ENCODE data around the gene PTPRU.

GRCh38 chr1:29311352-29312030 lies 75.2 kb downstream of the PTPRU start:
- TF ChIP-seq POLR2AphosphoS5 (IDR thresholded peaks at IDR 0.05; ENCODE audit: low read depth, low read length), result no peak
- TF ChIP-seq EZH2phosphoT487 (IDR thresholded peaks at IDR 0.05; ENCODE audit: borderline replicate concordance, low read depth), result no peak
- no peak for TF ChIP-seq FOXM1 (IDR thresholded peaks at IDR 0.05; ENCODE audit: low read depth)
- TF ChIP-seq PBX3 (IDR thresholded peaks at IDR 0.05), result no peak
- no peak for TF ChIP-seq GABPA (IDR thresholded peaks at IDR 0.05; ENCODE audit: low read depth)
- TF ChIP-seq TEAD4 (IDR thresholded peaks at IDR 0.05; ENCODE audit: borderline replicate concordance, insufficient read depth), result no peak
- TF ChIP-seq USF1 (IDR thresholded peaks at IDR 0.05; ENCODE audit: borderline replicate concordance, low read depth), result no peak
- TF ChIP-seq CHD2 (IDR thresholded peaks at IDR 0.05; ENCODE audit: low read length, partially characterized antibody), result no peak
- no peak for TF ChIP-seq JUND (IDR thresholded peaks at IDR 0.05)
- TF ChIP-seq NFIC (IDR thresholded peaks at IDR 0.05; ENCODE audit: borderline replicate concordance), result no peak
- TF ChIP-seq CTCF (IDR thresholded peaks at IDR 0.05), result no peak
- TF ChIP-seq REST (IDR thresholded peaks at IDR 0.05; ENCODE audit: low read depth, low read length), result no peak

All from SK-N-SH (cell line).